Esophagus muscularis mucosa (tissue), 4 donors: ENCODE results near the gene WNK1. TPM values are rescaled to one million over a fixed set of nuclear protein-coding genes. Genes with fewer than 3 reads are reported as not detected.
"Not testable (repeated sequence)": the region's sequence is repeated elsewhere in the genome, so short reads cannot be mapped to it uniquely, and the experiment has no call there.

ENCODE experiments used
- DNase-seq: peaks from one replicate; pipeline ENCODE4 v3.0.0-alpha.2; 2017; ENCODE audit errors: extremely low spot score
- H3K27ac ChIP-seq, 4 donors: fragments of 200-600 bp; sonication (generic); replicated peaks in 1 of 4; 1 replicate in 3 of 4; 2 replicates in 1 of 4; pipeline ENCODE4 v1.5.1; 2016 to 2019; ENCODE audit warnings: mild to moderate bottlenecking in 1 of 4
- H3K27me3 ChIP-seq, 4 donors: fragments of 200-600 bp; sonication (generic); one replicate each; pipeline versions ENCODE4 v1.5.1 to v1.6.0; 2016 to 2019
- H3K36me3 ChIP-seq, 4 donors: fragments of 200-600 bp; sonication (generic); one replicate each; pipeline ENCODE4 v1.5.1; 2016 to 2019
- H3K4me1 ChIP-seq, 4 donors: fragments of 200-600 bp; sonication (generic); one replicate each; pipeline ENCODE4 v1.5.1; 2016 to 2019
- H3K4me3 ChIP-seq, 4 donors: fragments of 200-600 bp; sonication (generic); 1 replicate in 2 of 4; 2 replicates in 2 of 4; pipeline ENCODE4 v1.5.1; 2016 to 2019; ENCODE audit warnings: mild to moderate bottlenecking in 4 of 4, moderate library complexity in 1 of 4
- H3K9me3 ChIP-seq, 4 donors: fragments of 200-600 bp; sonication (generic); 1 replicate in 3 of 4; 2 replicates in 1 of 4; pipeline ENCODE4 v1.5.1; 2016 to 2019
- EP300 ChIP-seq: sonication (generic); formaldehyde crosslinking; IDR thresholded peaks from one replicate; pipeline ENCODE4 v1.6.1; 2017; ENCODE audit warnings: antibody characterized with exemption
- POLR2A ChIP-seq: fragments of 450-650 bp; IDR thresholded peaks from one replicate; pipeline ENCODE4 v1.6.1; 2017; ENCODE audit warnings: antibody characterized with exemption, moderate library complexity, mild to moderate bottlenecking, low read depth
- POLR2AphosphoS5 ChIP-seq, 2 donors: sonication (generic); formaldehyde crosslinking; IDR thresholded peaks; one replicate each; pipeline ENCODE4 v1.6.1; 2017; ENCODE audit warnings: antibody characterized with exemption in 2 of 2
- WGBS: methylation state at CpG from one replicate; pipeline ENCODE4 v1.1.5; 2018; 5-methylcytosine and 5-hydroxymethylcytosine counted together
- intact Hi-C: fragments of 100-400 bp; cut with DNase I; formaldehyde crosslinking; loops from one replicate; pipeline ENCODE4 v1.15.1; 2023
- total RNA-seq, 4 donors: library from RNA; depleted of rRNA; stranded (reverse); fragments of >200 nt; gene quantifications; one replicate each; pipeline versions ENCODE4 v1.1.0 to v1.2.1, GENCODE V29; 2016
- TF ChIP-seq, protein P1 (sequence below), 3 experiments: fragments of 200-600 bp in 2 of 3; fragments of 450-650 bp in 1 of 3; sonication (generic) in 2 of 3; IDR thresholded peaks; one replicate each; pipeline ENCODE4 v1.5.1; 2017 to 2019; ENCODE audit warnings: antibody characterized with exemption in 3 of 3, mild to moderate bottlenecking in 2 of 3, moderate library complexity in 1 of 3

The WNK1 gene
- total RNA-seq, 4 donors from 2014 or later = 137 to 250 (median 158) TPM

DNA sequence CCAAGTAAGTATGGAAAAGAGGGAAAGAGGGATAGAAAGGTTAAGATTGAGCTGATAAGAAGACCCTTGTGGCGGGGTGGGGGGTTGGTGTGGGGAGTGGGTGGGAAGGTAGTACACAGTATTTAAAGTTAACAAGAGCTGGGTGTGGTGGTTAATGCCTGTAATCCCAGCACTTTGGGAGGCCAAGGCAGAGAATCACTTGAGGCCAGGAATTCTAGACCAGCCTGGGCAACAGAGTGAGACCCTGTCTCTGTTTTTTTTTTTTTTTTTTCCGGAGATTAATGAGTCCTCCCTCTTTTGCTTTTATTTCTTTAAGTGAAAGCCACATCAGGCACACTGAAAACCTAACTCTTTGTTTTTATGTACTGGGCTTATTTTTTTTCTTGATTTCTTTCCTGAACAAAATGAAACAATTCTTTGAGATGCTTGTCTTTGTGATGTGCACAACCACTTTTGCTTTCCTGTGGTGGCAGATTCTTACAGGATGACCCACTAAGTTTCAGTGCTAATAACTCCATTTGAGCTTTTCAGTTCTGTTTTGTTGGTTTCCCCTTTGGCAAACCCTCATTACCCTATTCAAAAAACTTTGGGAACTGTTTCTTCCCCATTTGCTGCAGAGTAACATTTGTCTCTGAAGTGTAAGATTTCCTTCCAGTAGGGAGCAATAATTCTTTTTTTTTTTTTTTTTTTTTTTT, 54.8 kb downstream of the WNK1 start:
- H3K27ac ChIP-seq = no peak overlapping the region
- no peaks in the 10 kb centered on the region for H3K27me3 ChIP-seq
- H3K9me3 ChIP-seq = no peaks in the 10 kb centered on the region
- intact Hi-C loops = no loop called here
- H3K4me1 ChIP-seq = peaks cover 35 to 67% (median 58%) of the 10 kb centered on the region in 4 donors
- 78% methylated on average over 2 of the region's 2 CpGs for WGBS
- DNase-seq = no peak
- TF ChIP-seq, protein P1, sequence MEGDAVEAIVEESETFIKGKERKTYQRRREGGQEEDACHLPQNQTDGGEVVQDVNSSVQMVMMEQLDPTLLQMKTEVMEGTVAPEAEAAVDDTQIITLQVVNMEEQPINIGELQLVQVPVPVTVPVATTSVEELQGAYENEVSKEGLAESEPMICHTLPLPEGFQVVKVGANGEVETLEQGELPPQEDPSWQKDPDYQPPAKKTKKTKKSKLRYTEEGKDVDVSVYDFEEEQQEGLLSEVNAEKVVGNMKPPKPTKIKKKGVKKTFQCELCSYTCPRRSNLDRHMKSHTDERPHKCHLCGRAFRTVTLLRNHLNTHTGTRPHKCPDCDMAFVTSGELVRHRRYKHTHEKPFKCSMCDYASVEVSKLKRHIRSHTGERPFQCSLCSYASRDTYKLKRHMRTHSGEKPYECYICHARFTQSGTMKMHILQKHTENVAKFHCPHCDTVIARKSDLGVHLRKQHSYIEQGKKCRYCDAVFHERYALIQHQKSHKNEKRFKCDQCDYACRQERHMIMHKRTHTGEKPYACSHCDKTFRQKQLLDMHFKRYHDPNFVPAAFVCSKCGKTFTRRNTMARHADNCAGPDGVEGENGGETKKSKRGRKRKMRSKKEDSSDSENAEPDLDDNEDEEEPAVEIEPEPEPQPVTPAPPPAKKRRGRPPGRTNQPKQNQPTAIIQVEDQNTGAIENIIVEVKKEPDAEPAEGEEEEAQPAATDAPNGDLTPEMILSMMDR (IDR thresholded peaks at IDR 0.05) = no peak
- TF ChIP-seq POLR2A = no peak
- TF ChIP-seq EP300 = no peak
- no peak for TF ChIP-seq POLR2AphosphoS5 (IDR thresholded peaks at IDR 0.05)
- H3K36me3 ChIP-seq = no peaks in the 10 kb centered on the region
- H3K4me3 ChIP-seq = no peak overlapping the region

DNA sequence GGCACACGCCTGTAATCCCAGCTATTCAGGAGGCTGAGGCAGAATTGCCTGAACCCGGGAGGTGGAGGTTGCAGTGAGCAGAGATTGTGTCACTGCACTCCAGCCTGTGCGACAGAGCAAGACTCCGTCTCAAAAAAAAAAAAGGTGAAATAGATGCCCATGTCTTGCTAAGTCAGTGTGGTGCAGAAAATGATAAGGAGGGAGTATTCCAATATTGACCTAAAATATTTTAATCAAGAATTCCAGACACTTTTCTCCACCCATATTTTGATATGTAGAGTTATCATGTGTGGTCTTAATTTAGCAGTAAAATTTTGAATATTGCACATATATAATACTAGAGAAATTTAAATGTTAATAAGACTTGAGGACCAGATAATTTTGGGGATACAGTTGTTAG, 57.7 kb downstream of the WNK1 start:
- H3K9me3 ChIP-seq = no peaks in the 10 kb centered on the region
- WGBS = 87% methylated on average over 4 of the region's 4 CpGs
- no peak overlapping the region for H3K27ac ChIP-seq
- intact Hi-C loops = loop anchor here (5.0 to 10.0 kb wide), 2 partner anchors 58 to 165 kb away; partner anchors contain the start of gene WNK1
- TF ChIP-seq POLR2A = no peak
- TF ChIP-seq EP300 = no peak
- TF ChIP-seq, protein P1 (IDR thresholded peaks at IDR 0.05) = no peak
- H3K36me3 ChIP-seq = peaks cover 0 to 8% (median 6%) of the 10 kb centered on the region in 4 donors
- no peak for DNase-seq
- no peak overlapping the region for H3K4me3 ChIP-seq
- peaks cover 26 to 50% (median 48%) of the 10 kb centered on the region in 4 donors for H3K4me1 ChIP-seq
- H3K27me3 ChIP-seq = no peaks in the 10 kb centered on the region

DNA sequence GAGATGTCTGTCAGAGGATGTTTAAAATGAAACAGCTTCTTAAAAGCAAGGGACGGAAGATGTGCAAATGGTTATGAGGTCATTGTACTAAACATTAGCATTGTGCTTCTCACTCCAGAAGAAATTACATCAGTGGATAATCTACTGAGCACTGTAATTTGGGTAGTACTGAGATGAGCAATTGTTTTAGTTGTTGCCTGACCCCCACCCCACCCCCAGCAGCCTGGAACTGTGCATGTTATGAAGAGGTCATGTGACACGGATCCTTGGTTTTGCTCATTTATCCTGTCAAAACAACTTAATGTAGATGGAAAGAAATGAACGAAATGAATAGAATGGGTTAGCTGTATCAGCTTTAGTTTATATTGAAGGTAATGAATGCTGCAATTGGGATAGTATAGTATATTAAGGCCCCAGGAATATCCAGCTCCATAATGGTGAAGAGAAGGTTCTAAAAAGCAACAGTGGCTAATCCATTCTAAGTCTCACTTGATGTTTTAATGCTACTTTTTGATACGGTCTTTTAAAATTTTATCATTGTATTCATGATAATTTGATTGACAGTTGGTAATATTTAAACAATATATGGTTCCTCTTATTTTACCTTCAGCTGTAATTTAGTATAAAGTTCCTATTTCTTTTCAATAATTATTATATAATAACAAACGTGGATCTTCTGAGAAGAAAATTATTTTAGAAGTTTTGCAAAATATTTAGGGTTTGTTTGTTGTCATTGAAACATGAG, 58.5 kb downstream of the WNK1 start:
- H3K27me3 ChIP-seq = no peaks in the 10 kb centered on the region
- WGBS = 39% methylated on average over 5 of the region's 5 CpGs
- intact Hi-C loops = loop anchor here (5.0 to 10.0 kb wide), 2 partner anchors 59 to 166 kb away; partner anchors contain the start of gene WNK1

DNA sequence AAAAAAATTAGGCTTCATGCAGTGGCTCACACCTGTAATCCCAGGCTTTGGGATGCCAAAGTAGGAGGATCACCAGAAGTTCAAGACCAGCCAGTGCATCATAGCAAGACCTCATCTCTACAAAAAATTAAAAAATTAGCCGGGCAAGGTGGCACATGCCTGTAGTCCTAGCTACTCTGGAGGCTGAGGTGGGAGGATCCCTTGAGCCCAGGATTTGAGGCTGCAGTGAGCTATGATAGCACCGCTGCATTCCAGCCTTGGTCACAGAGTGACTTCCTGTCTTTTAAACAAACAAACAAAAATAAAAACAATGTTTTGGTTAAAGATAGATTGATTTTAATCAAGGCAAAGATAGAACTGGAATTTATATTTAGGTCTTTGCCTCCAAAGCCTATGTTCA, 60.6 kb downstream of the WNK1 start:
- DNase-seq = no peak
- TF ChIP-seq POLR2A (no peak), POLR2AphosphoS5 (IDR thresholded peaks at IDR 0.05) (no peak), EP300 (no peak)
- TF ChIP-seq, protein P1 (IDR thresholded peaks at IDR 0.05) = no peak
- peaks cover 0 to 14% (median 8%) of the 10 kb centered on the region in 4 donors for H3K36me3 ChIP-seq
- no peak overlapping the region for H3K27ac ChIP-seq
- no peaks in the 10 kb centered on the region for H3K9me3 ChIP-seq
- H3K4me3 ChIP-seq = no peak overlapping the region
- peaks cover 19 to 53% (median 44%) of the 10 kb centered on the region in 4 donors for H3K4me1 ChIP-seq
- intact Hi-C loops = loop anchor here (5.0 to 10.0 kb wide), 2 partner anchors 61 to 168 kb away; partner anchors contain the start of gene WNK1
- WGBS = 96% methylated on average over 2 of the region's 2 CpGs
- no peaks in the 10 kb centered on the region for H3K27me3 ChIP-seq

More for the DNA sequence above, 58.5 kb downstream of the WNK1 start:
- Histone ChIP-seq H3K36me3 (peaks cover 0 to 11% (median 8%) of the 10 kb centered on the region in 4 donors), H3K4me1 (peaks cover 26 to 47% (median 45%) of the 10 kb centered on the region in 4 donors), H3K9me3 (no peaks in the 10 kb centered on the region), H3K4me3 (no peak overlapping the region), H3K27ac (no peak overlapping the region)
- DNase-seq = no peak
- TF ChIP-seq POLR2A (no peak), POLR2AphosphoS5 (IDR thresholded peaks at IDR 0.05) (no peak), EP300 (no peak)
- TF ChIP-seq, protein P1 (IDR thresholded peaks at IDR 0.05) = no peak

DNA sequence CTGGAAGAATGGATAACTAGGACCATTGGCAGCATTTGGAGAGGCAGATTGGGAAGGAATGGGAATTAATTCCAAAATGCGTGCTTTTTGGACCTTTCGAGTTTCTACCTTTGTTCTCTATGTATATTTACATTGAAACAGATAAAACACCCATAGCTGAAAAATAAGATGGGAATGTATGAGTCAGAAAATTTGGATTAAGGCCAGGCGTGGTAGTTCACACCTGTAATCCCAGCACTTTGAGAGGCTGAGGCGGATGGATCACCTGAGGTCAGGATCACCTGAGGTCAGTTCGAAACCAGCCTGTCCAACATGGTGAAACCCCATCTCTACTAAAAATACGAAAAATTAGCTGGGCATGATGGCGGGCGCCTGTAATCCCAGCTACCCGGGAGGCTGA, 65.1 kb downstream of the WNK1 start:
- H3K4me3 ChIP-seq, DNase-seq, H3K9me3 ChIP-seq, H3K27me3 ChIP-seq: not testable (repeated sequence)
- Histone ChIP-seq H3K4me1 (peaks cover 16 to 40% (median 29%) of the 10 kb centered on the region in 4 donors), H3K36me3 (peaks cover 0 to 14% (median 8%) of the 10 kb centered on the region in 4 donors), H3K27ac (peak overlapping the region; percentile 41 to 55 (median 48))
- intact Hi-C loops = loop anchor here (5.0 to 10.0 kb wide), 2 partner anchors 45 to 173 kb away; no protein-coding TSS in a partner anchor
- 82% methylated on average over 9 of the region's 9 CpGs for WGBS
